ENCODE measurements around the gene TMCO4. TPM values are rescaled to one million over a fixed set of nuclear protein-coding genes. Genes with fewer than 3 reads are reported as not detected.

The TMCO4 gene
- total and polyA plus RNA-seq, 2 of the 8 experiments (the other 6 are each of a cell fraction or from before 2014, with no cell fraction given): 3.0 to 3.1 TPM

DNA sequence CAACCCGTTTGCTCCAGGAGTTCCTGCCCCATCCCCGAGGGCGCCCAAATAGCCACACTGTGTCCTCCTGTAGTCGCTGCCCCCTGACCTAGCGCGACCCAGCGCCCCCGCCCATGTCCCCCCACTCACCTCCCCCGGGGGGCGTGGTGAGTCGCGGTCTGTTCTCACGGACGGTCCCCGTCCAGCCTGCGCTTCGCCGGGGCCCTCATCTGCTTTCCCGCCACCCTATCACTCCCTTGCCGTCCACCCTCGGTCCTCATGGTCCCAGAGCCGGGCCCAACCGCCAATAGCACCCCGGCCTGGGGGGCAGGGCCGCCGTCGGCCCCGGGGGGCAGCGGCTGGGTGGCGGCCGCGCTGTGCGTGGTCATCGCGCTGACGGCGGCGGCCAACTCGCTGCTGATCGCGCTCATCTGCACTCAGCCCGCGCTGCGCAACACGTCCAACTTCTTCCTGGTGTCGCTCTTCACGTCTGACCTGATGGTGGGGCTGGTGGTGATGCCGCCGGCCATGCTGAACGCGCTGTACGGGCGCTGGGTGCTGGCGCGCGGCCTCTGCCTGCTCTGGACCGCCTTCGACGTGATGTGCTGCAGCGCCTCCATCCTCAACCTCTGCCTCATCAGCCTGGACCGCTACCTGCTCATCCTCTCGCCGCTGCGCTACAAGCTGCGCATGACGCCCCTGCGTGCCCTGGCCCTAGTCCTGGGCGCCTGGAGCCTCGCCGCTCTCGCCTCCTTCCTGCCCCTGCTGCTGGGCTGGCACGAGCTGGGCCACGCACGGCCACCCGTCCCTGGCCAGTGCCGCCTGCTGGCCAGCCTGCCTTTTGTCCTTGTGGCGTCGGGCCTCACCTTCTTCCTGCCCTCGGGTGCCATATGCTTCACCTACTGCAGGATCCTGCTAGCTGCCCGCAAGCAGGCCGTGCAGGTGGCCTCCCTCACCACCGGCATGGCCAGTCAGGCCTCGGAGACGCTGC, 133.9 kb downstream of the TMCO4 start (continued):
- TF ChIP-seq KDM4A (IDR thresholded peaks at IDR 0.05; ENCODE audit: low read depth, low read length, severe bottlenecking) (peak; percentile 11), RFX5 (IDR thresholded peaks at IDR 0.05; ENCODE audit: borderline replicate concordance, low read depth, low read length) (no peak)

Measured in H1 (cell line).